SW 1271 (cell line): ENCODE measurements around the gene PIK3C2G.

Experiments used
- DNase-seq, 2 experiments: peaks; one replicate each; lab custom pipeline; 2025; lab: John Stamatoyannopoulos, UW

The PIK3C2G gene

DNA sequence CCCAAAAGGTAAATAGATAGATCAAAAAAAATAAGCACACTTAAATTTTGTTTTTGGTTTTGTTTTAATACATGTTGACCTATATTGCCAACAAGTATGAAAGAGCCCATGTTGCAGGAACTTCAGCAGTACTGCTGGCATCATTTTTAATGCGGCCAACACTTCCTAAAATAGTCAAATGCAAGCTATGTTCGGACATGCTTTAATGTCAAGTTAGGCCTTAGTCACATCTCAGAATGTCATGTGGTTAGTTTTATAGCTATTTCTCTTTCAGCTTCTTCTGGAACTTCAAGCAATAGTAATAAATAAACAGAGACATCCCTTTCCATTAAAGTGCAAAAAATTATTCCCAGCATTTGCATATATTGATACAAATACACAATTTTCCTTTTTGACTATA is 153.4 kb downstream of the PIK3C2G start:
- DNase-seq, result no peak

DNA sequence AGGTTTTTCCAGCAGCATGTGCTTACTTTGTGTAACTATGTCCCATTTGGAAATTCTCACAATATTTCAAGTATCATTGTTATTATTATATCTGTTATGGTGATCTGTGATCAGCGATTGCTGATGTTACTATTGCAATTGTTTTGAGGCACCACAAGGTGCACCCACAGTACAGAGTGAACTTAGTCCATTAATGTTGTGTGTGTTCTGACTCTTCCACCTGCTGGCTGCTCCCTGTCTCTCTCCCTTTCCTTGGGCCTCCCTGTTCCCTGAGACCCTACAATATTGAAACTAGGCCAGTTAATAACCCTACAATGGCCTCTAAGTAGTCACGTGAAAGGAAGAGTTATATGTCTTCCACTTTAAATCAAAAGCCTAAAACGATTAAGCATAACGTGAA is 153.9 kb downstream of the PIK3C2G start:
- DNase-seq, result no peak

DNA sequence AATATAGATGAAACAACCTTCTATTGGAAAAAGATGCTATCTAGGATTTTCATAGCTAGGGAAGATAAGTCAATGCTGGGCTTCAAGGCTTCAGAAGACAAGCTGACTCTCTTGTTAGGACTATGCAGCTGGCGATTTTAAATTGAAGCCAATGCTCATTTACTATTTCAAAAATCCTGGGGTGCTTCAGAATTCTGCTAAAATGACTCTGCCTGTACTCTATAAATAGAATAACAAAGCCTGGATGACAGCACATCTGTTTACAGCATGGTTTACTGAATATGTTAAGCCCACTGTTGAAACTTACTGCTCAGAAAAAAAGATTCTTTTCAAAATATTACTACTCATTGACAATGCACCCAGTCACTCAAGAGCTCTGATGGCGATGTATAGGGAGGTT is 155.1 kb downstream of the PIK3C2G start:
- DNase-seq, result no peak

DNA sequence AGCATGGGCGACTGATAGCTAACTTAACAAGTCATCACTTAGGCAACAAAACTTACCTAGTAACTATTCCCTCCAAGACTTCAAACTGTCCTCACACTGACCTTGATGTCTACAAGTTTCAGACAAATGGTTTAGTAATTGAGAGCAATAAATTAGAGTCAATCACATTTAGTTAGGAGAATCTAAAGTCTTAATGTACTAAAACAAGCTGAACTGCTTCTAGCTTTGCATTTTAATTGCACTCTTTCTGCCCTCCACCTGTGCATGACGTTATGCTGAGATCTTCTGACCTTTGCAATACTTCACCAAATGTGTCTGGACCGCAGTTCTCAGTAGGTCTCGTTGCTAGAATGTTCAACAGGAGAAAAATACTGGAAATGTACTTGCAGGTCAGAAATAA is 158.0 kb downstream of the PIK3C2G start:
- DNase-seq, result no peak

DNA sequence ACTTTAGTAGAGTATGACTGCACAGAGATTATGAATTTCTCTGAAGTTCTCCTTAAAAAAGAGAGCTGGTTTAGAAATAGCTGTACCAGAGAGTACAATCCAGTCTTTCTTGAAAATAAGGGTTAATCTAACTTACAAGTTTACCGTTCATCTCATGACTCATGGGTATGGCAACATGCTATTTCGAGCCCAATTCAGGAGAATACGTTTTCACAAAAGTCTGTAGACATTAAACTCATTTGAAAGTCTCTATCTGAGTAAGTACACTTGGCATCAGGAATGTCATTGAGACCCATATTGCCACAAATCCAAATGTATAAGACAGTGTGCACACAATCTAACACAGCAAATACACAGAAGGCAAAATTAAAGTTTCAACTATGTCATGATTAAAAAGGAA is 160.5 kb downstream of the PIK3C2G start:
- no peak for DNase-seq

DNA sequence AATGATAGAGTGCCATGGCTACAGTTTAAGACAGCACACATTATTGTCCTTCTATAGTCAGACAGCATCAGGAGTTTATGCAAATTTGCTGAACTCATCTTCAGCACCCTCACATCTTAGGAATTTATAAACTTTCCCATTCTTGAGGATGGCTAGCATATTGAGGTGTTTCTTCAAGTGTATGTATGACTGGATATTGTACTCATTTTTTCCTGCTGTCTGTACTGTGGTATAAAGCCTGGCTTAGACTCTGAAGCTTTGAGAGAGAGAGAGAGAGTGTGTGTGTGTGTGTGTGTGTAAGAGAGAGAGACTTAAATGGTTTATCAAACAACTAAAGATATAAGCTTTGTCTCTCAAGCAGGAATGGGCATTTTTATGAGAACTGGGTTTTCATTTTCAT is 161.6 kb downstream of the PIK3C2G start:
- DNase-seq, result no peak

DNA sequence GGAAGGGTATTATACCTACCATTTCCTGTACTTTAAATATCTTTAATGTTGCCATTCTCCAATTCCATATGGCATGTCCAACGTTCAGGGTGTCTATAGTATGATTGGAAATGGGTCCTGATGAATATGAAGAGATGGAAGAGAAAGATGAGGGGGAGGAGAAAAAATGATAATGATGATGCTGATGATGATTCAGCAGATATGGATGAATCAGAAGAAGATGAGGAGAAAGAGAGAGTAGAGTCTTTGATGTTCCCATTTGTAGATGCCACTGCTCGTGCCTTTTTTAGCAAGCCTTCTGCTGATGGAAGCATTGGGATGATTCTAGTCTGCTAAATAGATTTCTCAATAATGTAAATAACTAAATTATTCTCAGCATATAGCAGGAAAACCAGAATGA is 163.5 kb downstream of the PIK3C2G start:
- no peak for DNase-seq

DNA sequence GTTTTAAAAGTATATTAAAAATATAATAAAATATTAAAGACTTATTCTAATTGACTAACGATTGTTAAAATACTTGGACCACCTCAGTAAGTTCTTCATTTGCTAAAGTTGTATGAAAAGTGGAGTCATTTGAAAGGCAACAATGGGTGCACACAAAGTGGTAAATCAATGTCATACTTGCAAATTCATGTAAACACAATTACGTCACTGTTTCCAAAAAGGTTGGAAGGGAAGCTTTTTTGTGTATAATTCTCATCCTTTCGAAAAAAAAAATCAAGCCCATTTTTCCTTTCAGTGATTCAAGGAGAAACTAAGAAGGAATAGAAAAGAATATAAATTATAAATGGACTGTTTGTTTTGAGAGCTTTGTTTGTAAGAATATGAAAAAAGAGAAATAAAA is 166.2 kb downstream of the PIK3C2G start:
- no peak for DNase-seq

DNA sequence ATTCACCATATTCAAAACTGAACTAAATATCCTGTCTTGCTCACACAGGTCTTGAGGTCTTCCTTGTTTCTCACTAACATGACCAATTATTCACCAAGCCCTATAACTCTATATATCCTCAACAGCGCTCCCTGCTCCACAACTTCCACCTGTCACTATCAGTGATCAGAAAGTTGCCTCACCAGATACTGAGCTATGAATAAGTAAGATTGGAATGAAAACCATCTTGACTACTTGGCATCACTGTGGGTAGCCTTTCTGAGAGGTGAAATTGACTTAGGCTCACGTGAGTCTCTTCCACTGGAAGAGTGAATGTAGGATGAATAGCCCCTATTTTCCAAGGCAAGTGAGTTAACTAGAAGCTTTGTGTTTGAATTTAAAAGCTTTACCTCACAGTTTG is 167.1 kb downstream of the PIK3C2G start:
- DNase-seq, result peak in 1 of 2 experiments; percentile 36

DNA sequence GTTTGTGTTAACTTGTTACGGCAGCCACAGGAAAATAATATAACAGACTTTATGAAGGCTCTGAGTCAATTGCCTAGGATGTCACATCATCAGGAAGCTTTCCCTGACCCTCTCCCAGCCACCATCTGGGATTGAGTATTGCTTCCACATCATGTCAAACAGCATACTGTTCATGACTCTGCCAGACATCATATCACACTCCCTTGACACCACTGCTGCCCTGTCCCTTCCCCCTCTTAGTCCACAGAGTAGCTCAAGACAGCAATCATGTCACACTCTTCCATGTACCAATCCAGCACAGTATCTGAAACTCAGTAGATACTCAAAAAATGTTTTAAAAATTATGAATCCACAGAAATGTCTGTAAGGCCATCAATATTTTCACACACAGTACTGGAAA is 168.0 kb downstream of the PIK3C2G start:
- DNase-seq, result no peak

DNA sequence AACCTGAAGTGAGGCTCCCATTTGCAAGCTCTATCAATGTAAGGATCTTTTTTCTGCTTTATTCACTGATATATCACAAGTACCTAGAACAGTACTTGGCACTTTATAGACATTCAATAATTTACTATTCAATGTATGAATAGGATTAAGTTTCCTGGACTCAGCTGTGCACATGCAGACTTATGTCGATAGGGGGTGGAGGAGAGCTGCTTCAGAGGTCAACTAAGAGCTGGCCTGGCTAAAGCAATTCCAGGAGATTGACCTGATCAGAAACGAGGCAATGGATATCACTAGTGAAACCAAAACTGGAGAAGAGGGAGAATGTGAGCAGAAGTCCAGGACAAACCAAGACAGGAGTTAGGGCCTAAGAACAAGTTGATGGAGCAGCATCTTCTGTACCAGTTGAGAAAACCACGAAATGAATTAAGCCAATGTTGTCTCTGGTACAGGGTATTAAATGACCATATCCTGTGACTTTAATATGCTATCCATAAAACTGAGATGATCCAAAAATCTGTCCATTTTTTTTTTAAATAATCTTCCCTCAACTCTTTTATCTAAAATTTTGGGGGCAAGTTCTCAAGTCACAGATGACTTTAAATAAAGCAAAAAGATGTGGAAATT is 169.2 kb downstream of the PIK3C2G start:
- peak; percentile 17 to 22 for DNase-seq

DNA sequence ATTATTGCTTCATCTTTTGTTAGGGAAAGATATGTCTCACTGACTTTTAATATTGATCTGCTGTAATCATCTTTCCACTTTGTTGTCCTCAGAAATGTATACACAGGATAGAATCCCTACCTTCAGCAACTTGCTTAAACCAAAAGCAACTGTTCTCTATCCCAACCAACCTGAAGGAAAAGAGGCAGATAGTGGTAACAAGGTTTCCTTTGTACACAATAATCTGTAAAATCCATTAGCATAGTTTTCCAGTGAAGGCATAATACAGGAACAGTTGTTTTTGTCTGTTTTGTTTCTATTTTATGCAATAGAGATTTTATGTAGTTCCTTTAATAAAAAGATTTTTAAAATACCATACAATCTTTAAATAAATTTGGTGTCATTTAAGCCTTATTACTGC is 170.5 kb downstream of the PIK3C2G start:
- no peak for DNase-seq

DNA sequence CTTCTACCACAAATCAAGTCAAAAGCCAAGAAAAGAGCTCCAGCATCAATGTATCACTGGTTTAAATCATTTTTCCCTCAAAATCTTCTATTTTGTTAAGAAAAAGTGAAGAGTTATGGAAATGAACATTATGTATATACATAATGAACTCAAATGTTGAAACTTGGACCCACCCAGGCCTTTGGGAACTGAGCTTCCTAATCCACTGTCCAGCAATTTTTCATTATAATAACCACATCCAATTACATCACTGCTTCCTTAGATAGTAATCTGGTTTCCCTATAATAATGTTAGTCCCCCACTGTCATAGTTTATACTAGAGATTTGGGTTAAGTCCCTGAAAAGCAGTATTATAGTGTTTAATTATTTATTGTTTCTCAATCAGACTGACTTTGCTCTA is 170.9 kb downstream of the PIK3C2G start:
- no peak for DNase-seq

DNA sequence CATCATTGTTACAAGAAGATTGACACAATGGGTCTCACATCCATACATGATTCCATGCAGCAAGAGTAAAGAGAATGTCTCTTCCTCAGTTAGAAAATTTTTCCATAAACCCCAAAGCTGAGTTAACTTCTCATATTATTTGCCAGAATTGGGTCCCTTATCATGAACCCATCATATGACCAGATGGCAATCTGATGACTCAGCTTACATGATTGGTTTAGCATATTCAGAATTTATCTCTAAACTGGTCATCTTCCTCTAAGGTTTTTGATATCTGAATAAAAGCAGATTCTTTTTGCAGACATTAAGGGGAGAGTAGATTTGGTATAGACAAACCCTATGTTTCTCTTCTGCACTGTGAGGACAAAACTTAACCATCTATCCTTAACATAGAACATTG is 174.9 kb downstream of the PIK3C2G start:
- no peak for DNase-seq

DNA sequence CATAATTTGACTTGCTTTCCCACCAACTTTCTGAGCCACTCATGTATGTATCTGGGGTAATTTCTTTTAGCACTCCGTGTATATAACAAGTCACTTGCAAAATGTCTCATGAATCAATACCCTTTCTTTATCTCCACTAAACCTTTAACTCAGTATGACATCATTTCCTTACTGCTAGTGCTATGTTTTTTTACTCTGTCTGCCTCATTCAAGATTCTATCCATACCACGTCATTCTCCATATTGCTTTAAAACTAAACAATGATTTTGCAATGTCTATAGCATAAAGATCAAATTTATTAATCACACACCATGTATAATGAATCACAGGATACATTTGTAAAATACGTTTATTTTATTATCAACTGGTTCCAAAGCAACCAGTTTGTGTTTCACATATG is 178.2 kb downstream of the PIK3C2G start:
- DNase-seq, result no peak

DNA sequence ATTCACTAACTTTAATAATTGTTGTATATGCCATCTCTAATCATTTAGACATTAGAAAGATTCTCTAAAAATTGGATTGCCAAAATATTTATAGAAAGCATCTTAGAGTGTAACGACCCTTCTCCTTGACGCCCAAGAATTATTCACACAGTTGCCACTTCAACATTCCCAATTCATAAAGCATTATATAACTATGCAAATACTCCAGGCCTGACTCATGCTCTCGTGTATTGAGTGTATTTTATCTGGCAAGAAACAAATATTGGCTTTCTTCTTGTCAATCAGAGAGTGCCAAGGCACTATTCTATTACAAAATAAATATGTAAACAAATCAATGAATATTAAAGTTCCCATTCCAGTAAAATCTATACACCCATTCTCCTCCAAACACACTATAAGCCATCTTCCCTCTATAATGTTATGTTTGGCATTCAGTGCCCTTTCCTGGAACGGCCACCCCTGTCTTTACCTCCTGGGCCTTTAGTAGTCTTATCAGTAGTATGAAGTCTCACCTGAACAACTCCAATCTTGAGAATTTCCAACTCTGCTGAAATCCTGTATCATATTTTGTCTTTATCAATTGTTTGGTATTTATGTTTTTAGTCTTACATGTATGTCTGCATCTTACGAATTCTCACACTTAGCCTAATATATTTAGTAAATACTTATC is 182.6 kb downstream of the PIK3C2G start:
- DNase-seq, result no peak

DNA sequence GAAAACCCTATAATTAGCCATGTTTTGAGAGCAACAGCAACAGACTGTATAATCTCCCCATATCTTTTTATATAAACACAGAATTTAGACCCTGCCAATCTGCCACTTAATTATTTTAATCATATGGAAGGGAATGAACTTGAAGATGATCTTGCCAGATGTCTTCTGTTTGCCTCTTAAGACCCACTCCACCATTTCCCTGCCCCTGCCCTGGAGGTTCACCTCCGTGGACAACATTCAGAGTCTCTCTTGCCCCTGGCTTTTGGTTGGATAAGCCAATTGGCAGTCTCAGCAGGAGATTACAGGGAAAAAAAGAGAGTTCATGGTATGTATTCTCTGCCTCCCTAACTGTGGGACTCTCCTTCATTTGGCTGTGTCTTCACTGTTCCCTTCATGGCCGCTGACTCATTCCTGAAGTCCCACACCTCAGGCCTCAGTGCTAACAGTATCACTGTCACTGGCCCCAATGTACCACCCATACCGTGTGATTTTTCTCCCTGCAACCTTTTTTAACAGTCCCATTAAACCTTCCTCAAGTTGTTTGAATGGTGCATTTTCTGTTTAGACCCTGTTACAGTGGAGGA is 184.8 kb downstream of the PIK3C2G start:
- no peak for DNase-seq

DNA sequence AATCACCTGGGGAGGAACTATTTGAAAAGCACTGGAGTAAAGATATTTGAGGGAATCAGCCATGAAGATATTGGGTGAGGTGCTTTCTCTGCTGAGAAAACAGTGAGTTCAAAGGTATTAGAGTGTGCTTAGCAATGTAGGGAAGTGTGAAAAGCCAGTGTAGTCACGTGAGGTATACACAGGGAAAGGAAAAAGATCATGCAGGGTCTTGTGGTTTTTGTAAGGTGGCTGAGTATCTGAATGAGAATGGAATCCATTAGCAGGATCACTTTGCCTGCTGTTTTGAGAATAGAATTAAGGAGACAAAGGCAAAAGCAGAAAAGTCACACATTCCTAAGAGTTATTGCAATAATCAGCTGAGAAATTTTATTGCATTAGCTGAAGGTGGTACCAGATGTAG is 193.0 kb downstream of the PIK3C2G start:
- no peak for DNase-seq

DNA sequence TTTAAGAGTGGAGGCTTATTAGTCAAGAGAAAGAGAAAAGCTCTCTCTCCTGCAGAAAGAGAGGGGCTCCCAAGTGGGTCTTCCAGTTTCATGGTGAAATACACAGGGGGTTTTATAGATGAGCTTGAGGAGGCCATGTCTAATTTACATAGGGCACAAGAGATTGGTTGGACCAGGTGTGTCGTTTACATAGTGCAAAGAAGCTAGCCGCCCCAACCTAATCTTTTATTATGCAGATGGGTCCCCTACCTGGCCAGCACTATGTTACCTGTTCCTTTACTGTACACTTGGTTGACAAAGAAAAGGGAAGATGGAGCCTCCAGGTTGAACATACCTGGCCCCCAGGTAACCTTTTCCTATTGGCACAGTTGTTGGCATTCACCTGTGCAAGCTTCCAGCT is 195.0 kb downstream of the PIK3C2G start:
- DNase-seq, result no peak

DNA sequence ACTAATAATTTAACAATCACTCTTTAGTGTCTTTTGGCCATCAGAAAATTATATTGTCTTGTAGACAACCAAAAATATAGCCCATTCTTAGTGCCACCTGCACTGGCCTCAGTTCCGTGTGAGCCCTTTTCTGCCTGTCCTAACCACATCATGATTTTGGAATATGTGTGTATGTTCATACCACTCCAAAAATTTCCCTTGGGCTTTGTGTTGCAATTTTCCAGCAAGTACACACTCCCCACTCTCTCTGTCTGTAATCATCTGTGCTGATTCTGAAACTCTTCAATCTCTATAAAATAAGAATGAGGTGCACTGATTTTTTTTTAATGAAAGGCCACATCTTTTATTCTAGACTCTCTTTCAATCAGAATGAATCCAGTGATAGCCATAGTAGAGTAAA is 196.0 kb downstream of the PIK3C2G start:
- DNase-seq, result no peak

DNA sequence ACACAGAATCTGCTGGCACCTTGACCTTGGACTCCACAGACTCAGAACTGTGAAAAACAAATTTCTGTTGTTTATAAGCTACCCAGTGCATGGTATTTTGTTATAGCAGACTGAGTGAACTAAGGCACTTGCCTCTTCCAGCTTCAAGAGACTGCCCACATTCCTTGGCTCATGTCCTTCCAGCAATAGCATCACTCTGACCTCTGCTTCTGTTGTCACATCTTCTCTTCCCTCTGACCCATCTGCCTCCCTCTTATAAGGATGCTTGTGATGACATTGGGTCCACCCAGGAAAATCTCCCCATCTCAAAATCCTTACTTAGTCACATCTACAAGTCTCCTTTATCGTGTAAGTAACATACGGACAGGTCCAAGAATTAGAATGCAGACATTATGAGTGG is 200.4 kb downstream of the PIK3C2G start:
- DNase-seq, result no peak

DNA sequence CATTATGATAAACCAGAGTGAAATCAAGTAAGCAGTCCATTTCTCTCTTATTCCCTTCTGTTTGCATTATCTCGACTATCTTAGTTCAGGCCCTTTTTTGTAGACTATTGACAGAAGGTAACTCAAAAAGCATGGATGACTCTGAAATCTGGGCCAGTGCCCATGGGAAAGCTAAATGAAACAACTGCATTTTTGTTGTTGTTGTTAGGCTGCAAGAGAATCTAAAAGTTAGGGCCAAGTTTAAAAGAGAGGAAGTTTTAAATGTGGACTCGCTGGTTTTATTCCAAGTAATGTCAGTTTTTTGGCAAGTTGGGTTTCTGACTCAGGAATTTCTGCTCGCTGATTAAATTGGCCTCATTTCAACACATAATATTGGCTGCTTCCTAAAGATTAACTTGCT is 201.1 kb downstream of the PIK3C2G start:
- no peak for DNase-seq

DNA sequence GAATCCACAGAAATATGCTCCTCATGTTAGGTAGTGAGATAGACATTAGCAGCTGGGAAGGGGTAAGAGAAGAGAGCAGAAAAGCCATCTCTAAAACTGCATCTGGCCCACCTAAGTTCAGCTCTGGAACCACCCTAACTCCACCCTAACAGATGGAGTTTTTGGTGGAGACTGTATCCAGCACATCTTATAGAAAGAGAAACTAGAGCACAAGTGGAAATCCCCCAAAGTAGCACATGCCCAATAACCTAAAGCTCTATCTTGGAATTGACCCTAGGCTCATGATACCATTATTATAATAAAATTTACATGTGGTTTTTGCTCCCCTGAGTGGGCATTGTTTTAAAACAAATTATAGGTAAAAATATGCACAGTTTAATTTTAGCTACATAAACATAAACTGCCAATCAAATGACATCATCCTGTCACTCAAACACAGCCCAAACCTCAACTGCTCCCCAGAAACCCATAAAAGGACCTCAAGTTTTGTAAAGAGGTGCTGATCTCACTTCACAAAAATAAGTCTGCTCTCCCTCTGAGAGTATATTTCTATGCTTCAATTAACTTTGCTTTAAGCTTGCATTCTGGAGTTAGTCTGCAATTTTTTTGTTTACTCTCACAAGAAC is 206.4 kb downstream of the PIK3C2G start:
- no peak for DNase-seq
